ENCODE results near the gene JMJD6. TPM values are rescaled to one million over a fixed set of nuclear protein-coding genes. Genes with fewer than 3 reads are reported as not detected.

Gene JMJD6
- total and polyA plus RNA-seq, 9 of the 15 experiments (the other 6 are each of a cell fraction or from before 2014, with no cell fraction given), result 2.5 to 52.3 (median 36.3) TPM

- peak overlapping the region; percentile 85 for H3K4me2 ChIP-seq (ENCODE audit: insufficient read depth, low read length)
- H3K27ac ChIP-seq (ENCODE audit: extremely low read depth, low read depth, low read length), result peak overlapping the region; percentile 29; the same call in 2 of the 3 replicates
- H3K27me3 ChIP-seq (ENCODE audit: control insufficient read depth in 2 of 2, insufficient read depth in 2 of 2, low read length in 2 of 2), result no peaks in the 10 kb centered on the region
- in situ Hi-C loops (cut with MboI) (no loop called here), intact Hi-C loops (cut with micrococcal nuclease) (no loop called here)
- peak overlapping the region; percentile 91 for H3K4me3 ChIP-seq
- no peaks in the 10 kb centered on the region for H3K9me3 ChIP-seq (replicated peaks; ENCODE audit: control insufficient read depth, insufficient read depth, low read depth, low read length)
- no peak overlapping the region for H2AFZ ChIP-seq (ENCODE audit: low read depth, low read length)
- ChIA-PET POLR2A (interaction anchor here (0.6 to 8.5 kb wide), 13 partner anchors 7 to 454 kb away, joined by 3 to 75 read pairs (median 3); partner anchors contain the start of genes JMJD6 and METTL23), CTCF (ENCODE audit: low intra/inter-chr PET ratio) (no interaction called here)
- no peaks in the 10 kb centered on the region for H3K9me1 ChIP-seq (ENCODE audit: control insufficient read depth, insufficient read depth, low read length)
- 60% methylated on average over 1 of the region's 1 CpG for WGBS (ENCODE audit: insufficient coverage, low coverage, missing lambda C conversion rate)
- peak overlapping the region in 1 of 2 experiments; percentile 94; a peak in 1 of 4 replicates for H3K9ac ChIP-seq (ENCODE audit: insufficient read depth in 1 of 2, low read depth in 2 of 2, low read length in 2 of 2)
- ATAC-seq, result no peak
- no peak for FAIRE-seq
- peaks cover 83% of the 10 kb centered on the region for H3K79me2 ChIP-seq (ENCODE audit: control insufficient read depth, insufficient read depth, low read length)
- H3K36me3 ChIP-seq (ENCODE audit: control insufficient read depth, insufficient read depth, low read length), result peaks cover 66% of the 10 kb centered on the region
- peak in 1 of 4 experiments; percentile 14 for DNase-seq (ENCODE audit: extremely low read depth in 1 of 4, low spot score in 3 of 4)
- TF ChIP-seq THRAP3 (IDR thresholded peaks at IDR 0.05; ENCODE audit: borderline replicate concordance) (0 out of 2 replicates have a peak, but pooled peaks have one; percentile 22), KDM5B (IDR thresholded peaks at IDR 0.05; ENCODE audit: insufficient replicate concordance, low read depth, low read length) (peak; percentile 18), POLR2A (conservative IDR thresholded peaks at IDR 0.05) (peak; percentile 51; the same call in 1 of the 2 replicates), ILF3 (IDR thresholded peaks at IDR 0.05; ENCODE audit: borderline replicate concordance) (0 out of 2 replicates have a peak, but pooled peaks have one; percentile 11), ZNF764 (CRISPR knock-in tag; IDR thresholded peaks at IDR 0.05; ENCODE audit: low read depth) (no peak), BRD4 (IDR thresholded peaks at IDR 0.05) (no peak), SUPT5H (IDR thresholded peaks at IDR 0.05) (peak; percentile 4; the same call in 1 of the 2 replicates), MED1 (CRISPR knock-in tag; IDR thresholded peaks at IDR 0.05; ENCODE audit: borderline replicate concordance) (no peak), SP1 (CRISPR knock-in tag; IDR thresholded peaks at IDR 0.05) (no peak), GABPB2 (CRISPR knock-in tag; conservative IDR thresholded peaks at IDR 0.05) (no peak), PML (IDR thresholded peaks at IDR 0.05; ENCODE audit: low read length) (0 out of 2 replicates have a peak, but pooled peaks have one; percentile 20), RBM39 (optimal IDR thresholded peaks at IDR 0.05; ENCODE audit: low read depth, low read length) (peak; percentile 77), ZNF277 (CRISPR knock-in tag; IDR thresholded peaks at IDR 0.05; ENCODE audit: borderline replicate concordance) (no peak), NCOR1 (IDR thresholded peaks at IDR 0.05) (peak; percentile 6; the same call in 1 of the 2 replicates)
- TF ChIP-seq, protein P1, sequence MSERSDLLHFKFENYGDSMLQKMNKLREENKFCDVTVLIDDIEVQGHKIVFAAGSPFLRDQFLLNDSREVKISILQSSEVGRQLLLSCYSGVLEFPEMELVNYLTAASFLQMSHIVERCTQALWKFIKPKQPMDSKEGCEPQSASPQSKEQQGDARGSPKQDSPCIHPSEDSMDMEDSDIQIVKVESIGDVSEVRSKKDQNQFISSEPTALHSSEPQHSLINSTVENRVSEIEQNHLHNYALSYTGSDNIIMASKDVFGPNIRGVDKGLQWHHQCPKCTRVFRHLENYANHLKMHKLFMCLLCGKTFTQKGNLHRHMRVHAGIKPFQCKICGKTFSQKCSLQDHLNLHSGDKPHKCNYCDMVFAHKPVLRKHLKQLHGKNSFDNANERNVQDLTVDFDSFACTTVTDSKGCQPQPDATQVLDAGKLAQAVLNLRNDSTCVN (CRISPR knock-in tag; IDR thresholded peaks at IDR 0.05), result 0 out of 2 replicates have a peak, but pooled peaks have one; percentile 21
- TF ChIP-seq, protein P2, sequence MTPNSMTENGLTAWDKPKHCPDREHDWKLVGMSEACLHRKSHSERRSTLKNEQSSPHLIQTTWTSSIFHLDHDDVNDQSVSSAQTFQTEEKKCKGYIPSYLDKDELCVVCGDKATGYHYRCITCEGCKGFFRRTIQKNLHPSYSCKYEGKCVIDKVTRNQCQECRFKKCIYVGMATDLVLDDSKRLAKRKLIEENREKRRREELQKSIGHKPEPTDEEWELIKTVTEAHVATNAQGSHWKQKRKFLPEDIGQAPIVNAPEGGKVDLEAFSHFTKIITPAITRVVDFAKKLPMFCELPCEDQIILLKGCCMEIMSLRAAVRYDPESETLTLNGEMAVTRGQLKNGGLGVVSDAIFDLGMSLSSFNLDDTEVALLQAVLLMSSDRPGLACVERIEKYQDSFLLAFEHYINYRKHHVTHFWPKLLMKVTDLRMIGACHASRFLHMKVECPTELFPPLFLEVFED (CRISPR knock-in tag; conservative IDR thresholded peaks at IDR 0.05), result 0 out of 2 replicates have a peak, but pooled peaks have one; percentile 16
- H3K4me1 ChIP-seq (replicated peaks in 1 of 2; ENCODE audit: control insufficient read depth in 2 of 2, insufficient read depth in 2 of 2, low read length in 2 of 2), result peaks cover 11 to 21% of the 10 kb centered on the region in 2 experiments
- H4K20me1 ChIP-seq (replicated peaks; ENCODE audit: control insufficient read depth, insufficient read depth, low read length), result peaks cover 31% of the 10 kb centered on the region
- no TSS peak for BruUV-seq (replicated peaks)
These were observed 7.2 kb upstream of the JMJD6 start for GRCh38 chr17:76733618-76733957.
